HepG2 (cell line): ENCODE data around the gene TEX19. TPM values are rescaled to one million over a fixed set of nuclear protein-coding genes. Genes with fewer than 3 reads are reported as not detected.

ENCODE experiments used
- ATAC-seq: fragments of 200-7000 bp; cut with Tn5 transposase; 3 replicates; pipeline ENCODE4 v1.9.1; 2020; ENCODE audit warnings: mild to moderate bottlenecking, moderate library complexity
- BruUV-seq: library from RNA; stranded (reverse); fragments of 400-500 nt; replicated peaks from 2 replicates; lab custom pipeline; 2021; lab: Mats Ljungman, UMichigan
- CTCF ChIA-PET: fragments of 300-600 bp; formaldehyde crosslinking; extraction: SDS; loops from one replicate; lab custom pipeline; 2021; ENCODE audit warnings: low total read pairs, inconsistent platforms, low intra/inter-chr PET ratio; lab: Yijun Ruan, JAX
- POLR2A ChIA-PET: fragments of 350-600 bp; sonication (Branson Sonifier 250); formaldehyde crosslinking; loops from one replicate; lab custom pipeline; 2020; ENCODE audit warnings: antibody characterized with exemption, inconsistent platforms; lab: Yijun Ruan, JAX
- DNase-seq: peaks from one replicate; pipeline ENCODE4 v3.0.0-alpha.2; 2015; ENCODE audit warnings: low spot score
- FAIRE-seq: peaks from 3 replicates; lab custom pipeline; 2011; peaks lifted over from hg19 to GRCh38; lab: Jason Lieb, UNC
- H2AFZ ChIP-seq: one replicate; pipeline ENCODE4 v1.6.1; 2011; ENCODE audit warnings: low read length, inconsistent platforms
- H3K27ac ChIP-seq: fragments of 300-600 bp; 3 replicates; pipeline ENCODE4 v1.8.0; 2011; ENCODE audit warnings: mixed run types, mild to moderate bottlenecking, mixed read lengths, low read length, inconsistent platforms; ENCODE audit not compliant: insufficient read depth; ENCODE audit errors: extremely low read length
- H3K27me3 ChIP-seq, 2 experiments: fragments of 200-600 bp in 1 of 2; 2 replicates in 1 of 2; 3 replicates in 1 of 2; pipeline versions ENCODE4 v1.6.0 to v1.8.0; 2011; ENCODE audit warnings: low read length in 2 of 2, mild to moderate bottlenecking in 2 of 2, moderate library complexity in 2 of 2, inconsistent platforms in 1 of 2; ENCODE audit not compliant: insufficient read depth in 2 of 2, control insufficient read depth in 1 of 2
- H3K36me3 ChIP-seq, 2 experiments: fragments of 200-600 bp in 1 of 2; replicated peaks in 1 of 2; 2 replicates in 1 of 2; 3 replicates in 1 of 2; pipeline versions ENCODE4 v1.5.1 to v1.8.0; 2011; ENCODE audit warnings: low read length in 2 of 2, inconsistent platforms in 1 of 2; ENCODE audit not compliant: insufficient read depth in 2 of 2, control insufficient read depth in 1 of 2
- H3K4me1 ChIP-seq: 2 replicates; pipeline ENCODE4 v1.5.1; 2012; ENCODE audit warnings: low read length, inconsistent platforms; ENCODE audit not compliant: insufficient read depth
- H3K4me2 ChIP-seq: 2 replicates; pipeline ENCODE4 v1.6.0; 2011; ENCODE audit warnings: low read depth, low read length, inconsistent platforms
- H3K4me3 ChIP-seq, 3 experiments: fragments of 200-600 bp in 1 of 3; sonication (generic), shearing (Covaris generic) in 1 of 3; replicated peaks in 1 of 3; 2 replicates each; pipeline ENCODE4 v1.5.1; 2011 to 2016; ENCODE audit warnings: low read length in 3 of 3, inconsistent platforms in 2 of 3, low read depth in 2 of 3, mild to moderate bottlenecking in 2 of 3, control low read depth in 1 of 3, mixed read lengths in 1 of 3; ENCODE audit not compliant: insufficient read depth in 1 of 3
- H3K79me2 ChIP-seq: one replicate; pipeline ENCODE4 v1.6.1; 2011; ENCODE audit warnings: low read length, inconsistent platforms; ENCODE audit not compliant: insufficient read depth
- H3K9ac ChIP-seq: 2 replicates; pipeline ENCODE4 v1.6.0; 2011; ENCODE audit warnings: mild to moderate bottlenecking, low read depth, low read length, inconsistent platforms; ENCODE audit not compliant: insufficient read depth
- H3K9me3 ChIP-seq: 2 replicates; pipeline ENCODE4 v1.5.1; 2012; ENCODE audit warnings: mild to moderate bottlenecking, low read length
- H4K20me1 ChIP-seq: 2 replicates; pipeline ENCODE4 v1.6.0; 2011; ENCODE audit warnings: inconsistent platforms, mild to moderate bottlenecking, low read length, moderate library complexity; ENCODE audit not compliant: insufficient read depth
- AKNA ChIP-seq: sonication (generic); formaldehyde crosslinking; IDR thresholded peaks from 2 replicates; pipeline ENCODE4 v1.4.0; 2020; ENCODE audit warnings: missing genetic modification reagents, borderline replicate concordance
- ATF1 ChIP-seq: IDR thresholded peaks from 2 replicates; pipeline ENCODE4 v1.6.1; 2016; ENCODE audit warnings: mild to moderate bottlenecking, control low read depth
- ELK4 ChIP-seq: sonication (generic); formaldehyde crosslinking; IDR thresholded peaks from 2 replicates; pipeline ENCODE4 v1.9.0; 2021; ENCODE audit warnings: missing genetic modification reagents, borderline replicate concordance
- NFE2 ChIP-seq: sonication (generic); formaldehyde crosslinking; IDR thresholded peaks from 2 replicates; pipeline ENCODE4 v1.4.0; 2020; ENCODE audit warnings: missing genetic modification reagents
- PRDM15 ChIP-seq: sonication (generic); formaldehyde crosslinking; IDR thresholded peaks from 2 replicates; pipeline ENCODE4 v1.4.0; 2020; ENCODE audit warnings: missing genetic modification reagents
- RNF219 ChIP-seq: sonication (generic); formaldehyde crosslinking; IDR thresholded peaks from 2 replicates; pipeline ENCODE4 v1.5.0; 2020; ENCODE audit warnings: mild to moderate bottlenecking, missing genetic modification reagents
- ZBTB7B ChIP-seq: sonication (generic); formaldehyde crosslinking; IDR thresholded peaks from 2 replicates; pipeline ENCODE4 v1.4.0; 2020; ENCODE audit warnings: missing genetic modification reagents
- ZNF501 ChIP-seq: sonication (generic); formaldehyde crosslinking; IDR thresholded peaks from 2 replicates; pipeline ENCODE4 v1.5.1; 2020; ENCODE audit warnings: mild to moderate bottlenecking, moderate library complexity, missing genetic modification reagents
- ZNF598 ChIP-seq: sonication (generic); formaldehyde crosslinking; IDR thresholded peaks from 2 replicates; pipeline ENCODE4 v1.5.1; 2020; ENCODE audit warnings: mild to moderate bottlenecking, missing genetic modification reagents, borderline replicate concordance
- ZNF768 ChIP-seq: sonication (generic); formaldehyde crosslinking; IDR thresholded peaks from 2 replicates; pipeline ENCODE4 v1.4.0; 2020; ENCODE audit warnings: missing genetic modification reagents
- WGBS: methylation state at CpG from one replicate; pipeline ENCODE4 v1.1.6; 2017; ENCODE audit warnings: low lambda C conversion rate; 5-methylcytosine and 5-hydroxymethylcytosine counted together
- in situ Hi-C: cut with HindIII; loops from 2 replicates; pipeline ENCODE4 v1.10.0; 2017; ENCODE audit warnings: low pct_unique_long_range_greater_than_20kb; ENCODE audit not compliant: extremely low pct_ligation_motif_present
- intact Hi-C: fragments of 100-400 bp; cut with micrococcal nuclease; formaldehyde crosslinking; loops from one replicate; pipeline ENCODE4 v1.10.0; 2022; ENCODE audit not compliant: unreplicated experiment
- polyA plus RNA-seq, 8 experiments: library from polyadenylated mRNA; depleted of rRNA in 3 of 8; stranded (reverse) in 7 of 8; unstranded in 1 of 8; fragments of >200 nt; fragmentation: Illumina TruSeq in 4 of 8; extraction: Trizol in 4 of 8; gene quantifications; 2 replicates each; pipeline versions ENCODE4 v1.2.1 to v1.2.3, GENCODE V29; 2011 to 2016; ENCODE audit warnings: low read depth in 4 of 8, missing spikeins in 1 of 8, mixed read lengths in 1 of 8; ENCODE audit not compliant: insufficient read depth in 1 of 8
- total RNA-seq, 5 experiments: library from RNA; depleted of rRNA; stranded (reverse); fragments of >200 nt; fragmentation: Illumina TruSeq; extraction: Trizol; gene quantifications; 2 replicates each; pipeline ENCODE4 v1.2.3, GENCODE V29; 2016; ENCODE audit warnings: low read depth in 1 of 5

The TEX19 gene
- total and polyA plus RNA-seq, 2 of the 13 experiments (the other 11 are each of a cell fraction or from before 2014, with no cell fraction given) = 1.3 to 6.0 TPM

GRCh38 chr17:82348866-82349265, 10.2 kb upstream of the TEX19 start:
- 67% methylated on average over 11 of the region's 11 CpGs for WGBS
- no peak for FAIRE-seq
- Histone ChIP-seq H3K27me3 (no peaks in the 10 kb centered on the region), H3K9me3 (no peaks in the 10 kb centered on the region), H3K4me2 (peak overlapping the region; percentile 58), H3K4me1 (peaks cover 94% of the 10 kb centered on the region), H3K36me3 (no peaks in the 10 kb centered on the region), H3K27ac (peak overlapping the region; percentile 28), H2AFZ (no peak overlapping the region), H3K4me3 (peak overlapping the region in 1 of 3 experiments; percentile 19; a peak in 2 of 6 replicates), H3K79me2 (peaks cover 17% of the 10 kb centered on the region), H3K9ac (peak overlapping the region; percentile 44), H4K20me1 (no peaks in the 10 kb centered on the region)
- in situ Hi-C loops (no loop called here), intact Hi-C loops (no loop called here)
- ATAC-seq = no peak
- ChIA-PET CTCF (interaction anchor here (1.7 kb wide), 1 partner anchor 206 kb away, joined by 5 read pairs; no protein-coding TSS in a partner anchor), POLR2A (interaction anchor here (0.7 to 2.2 kb wide), 8 partner anchors 10 to 195 kb away, joined by 3 to 8 read pairs (median 4); no protein-coding TSS in a partner anchor)
- no TSS peak for BruUV-seq
- DNase-seq = no peak
- TF ChIP-seq ZNF598 (no peak), ZNF768 (CRISPR knock-in tag) (no peak), NFE2 (CRISPR knock-in tag) (no peak), ZBTB7B (CRISPR knock-in tag) (0 out of 2 replicates have a peak, but pooled peaks have one; percentile 8), RNF219 (CRISPR knock-in tag) (peak; percentile 30; the same call in 1 of the 2 replicates), ELK4 (CRISPR knock-in tag) (no peak), AKNA (no peak), ATF1 (CRISPR knock-in tag) (no peak), ZNF501 (CRISPR knock-in tag) (0 out of 2 replicates have a peak, but pooled peaks have one; percentile 21), PRDM15 (CRISPR knock-in tag) (no peak)
